HUES6 (cell line): ENCODE data around the gene F7.
"Not testable (repeated sequence)": the region's sequence is repeated elsewhere in the genome, so short reads cannot be mapped to it uniquely, and the experiment has no call there.

Experiments
- H3K27ac ChIP-seq: 2 replicates; pipeline ENCODE4 v1.7.0; 2013; ENCODE audit warnings: low read depth, mild to moderate bottlenecking, low read length, inconsistent platforms
- H3K27me3 ChIP-seq: 2 replicates; pipeline ENCODE4 v1.6.1; 2013; ENCODE audit warnings: low read length; ENCODE audit not compliant: control insufficient read depth, insufficient read depth
- H3K36me3 ChIP-seq: 2 replicates; pipeline ENCODE4 v1.6.1; 2013; ENCODE audit warnings: low read length; ENCODE audit not compliant: control insufficient read depth, insufficient read depth
- H3K4me1 ChIP-seq: 2 replicates; pipeline ENCODE4 v1.6.1; 2013; ENCODE audit warnings: low read length; ENCODE audit not compliant: control insufficient read depth, insufficient read depth
- H3K4me3 ChIP-seq: 2 replicates; pipeline ENCODE4 v1.5.1; 2013; ENCODE audit warnings: low read depth, low read length
- H3K9ac ChIP-seq: one replicate; pipeline ENCODE4 v1.6.1; 2013; ENCODE audit warnings: mild to moderate bottlenecking, low read length
- H3K9me3 ChIP-seq: 2 replicates; pipeline ENCODE4 v1.6.1; 2013; ENCODE audit warnings: low read depth, low read length; ENCODE audit not compliant: control insufficient read depth, insufficient read depth

The F7 gene

GRCh38 chr13:113095146-113096051 is 10.2 kb upstream of the F7 start:
- Histone ChIP-seq H3K9me3 (no peaks in the 10 kb centered on the region), H3K36me3 (no peaks in the 10 kb centered on the region)

GRCh38 chr13:113096052-113096744 is 9.4 kb upstream of the F7 start:
- no peak overlapping the region for H3K4me3 ChIP-seq
- no peaks in the 10 kb centered on the region for H3K9me3 ChIP-seq
- H3K27me3 ChIP-seq: no peaks in the 10 kb centered on the region

More at GRCh38 chr13:113095146-113096051, 10.2 kb upstream of the F7 start:
- no peak overlapping the region for H3K9ac ChIP-seq
- no peak overlapping the region for H3K4me3 ChIP-seq
- no peaks in the 10 kb centered on the region for H3K27me3 ChIP-seq
- no peak overlapping the region for H3K27ac ChIP-seq
- H3K4me1 ChIP-seq: peaks cover 7% of the 10 kb centered on the region; the same call in 1 of the 2 replicates

GRCh38 chr13:113096745-113097305 is 8.8 kb upstream of the F7 start:
- Histone ChIP-seq H3K27ac (no peak overlapping the region), H3K4me3 (no peak overlapping the region), H3K4me1 (no peaks in the 10 kb centered on the region)

More at GRCh38 chr13:113096052-113096744, 9.4 kb upstream of the F7 start:
- Histone ChIP-seq H3K9ac (no peak overlapping the region), H3K36me3 (no peaks in the 10 kb centered on the region), H3K27ac (no peak overlapping the region; the same call in 1 of the 2 replicates), H3K4me1 (no peaks in the 10 kb centered on the region)

GRCh38 chr13:113097651-113098050 is 7.9 kb upstream of the F7 start:
- no peaks in the 10 kb centered on the region for H3K4me1 ChIP-seq
- H3K4me3 ChIP-seq: no peak overlapping the region
- H3K27ac ChIP-seq: no peak overlapping the region
- H3K9ac ChIP-seq: no peak overlapping the region
- H3K27me3 ChIP-seq: no peaks in the 10 kb centered on the region
- no peaks in the 10 kb centered on the region for H3K36me3 ChIP-seq
- no peaks in the 10 kb centered on the region for H3K9me3 ChIP-seq

More at GRCh38 chr13:113096745-113097305, 8.8 kb upstream of the F7 start:
- H3K9me3 ChIP-seq: no peaks in the 10 kb centered on the region
- H3K27me3 ChIP-seq: no peaks in the 10 kb centered on the region
- H3K36me3 ChIP-seq: no peaks in the 10 kb centered on the region
- H3K9ac ChIP-seq: no peak overlapping the region

- H3K36me3 ChIP-seq: no peaks in the 10 kb centered on the region
- no peaks in the 10 kb centered on the region for H3K9me3 ChIP-seq
- H3K9ac ChIP-seq: no peak overlapping the region
- no peaks in the 10 kb centered on the region for H3K27me3 ChIP-seq
- H3K27ac ChIP-seq: no peak overlapping the region
- no peak overlapping the region for H3K4me3 ChIP-seq
- no peaks in the 10 kb centered on the region for H3K4me1 ChIP-seq
Measured at GRCh38 chr13:113098162-113098732, 7.3 kb upstream of the F7 start.

- Histone ChIP-seq H3K9ac (no peak overlapping the region), H3K36me3 (no peaks in the 10 kb centered on the region), H3K27me3 (no peaks in the 10 kb centered on the region), H3K4me3 (no peak overlapping the region), H3K27ac (no peak overlapping the region), H3K4me1 (no peaks in the 10 kb centered on the region), H3K9me3 (no peaks in the 10 kb centered on the region)
Measured at GRCh38 chr13:113099142-113099541, 6.4 kb upstream of the F7 start.

- H3K4me3 ChIP-seq, H3K9me3 ChIP-seq, H3K36me3 ChIP-seq: not testable (repeated sequence)
Measured at GRCh38 chr13:113102302-113102701, 3.3 kb upstream of the F7 start.

GRCh38 chr13:113102727-113103126 is 2.9 kb upstream of the F7 start:
- Histone ChIP-seq H3K4me1 (peaks cover 9% of the 10 kb centered on the region), H3K9ac (no peak overlapping the region), H3K27ac (no peak overlapping the region), H3K36me3 (no peaks in the 10 kb centered on the region), H3K9me3 (no peaks in the 10 kb centered on the region), H3K27me3 (no peaks in the 10 kb centered on the region), H3K4me3 (no peak overlapping the region)

More at GRCh38 chr13:113102302-113102701, 3.3 kb upstream of the F7 start:
- H3K4me1 ChIP-seq, H3K9ac ChIP-seq, H3K27ac ChIP-seq, H3K27me3 ChIP-seq: not testable (repeated sequence)

GRCh38 chr13:113103646-113104045 is 1.9 kb upstream of the F7 start:
- Histone ChIP-seq H3K4me1 (peaks cover 9% of the 10 kb centered on the region), H3K27ac (no peak overlapping the region), H3K9me3 (no peaks in the 10 kb centered on the region), H3K27me3 (no peaks in the 10 kb centered on the region), H3K9ac (no peak overlapping the region), H3K36me3 (no peaks in the 10 kb centered on the region), H3K4me3 (no peak overlapping the region)

GRCh38 chr13:113105921-113106452 is 396 bp downstream of the F7 start:
- no peaks in the 10 kb centered on the region for H3K9me3 ChIP-seq
- peaks cover 20% of the 10 kb centered on the region for H3K27me3 ChIP-seq
- no peak overlapping the region for H3K27ac ChIP-seq

More at GRCh38 chr13:113105921-113106452, 396 bp downstream of the F7 start:
- Histone ChIP-seq H3K4me1 (peaks cover 9% of the 10 kb centered on the region), H3K36me3 (no peaks in the 10 kb centered on the region), H3K9ac (no peak overlapping the region), H3K4me3 (no peak overlapping the region)
